Naive thymus-derived CD4-positive, alpha-beta T cell (primary cell): Measurements from ENCODE around the gene SERPINA9. TPM values are rescaled to one million over a fixed set of nuclear protein-coding genes. Genes with fewer than 3 reads are reported as not detected.

ENCODE experiments used
- ATAC-seq: fragments of 150-1000 bp; cut with Tn5 transposase; 2 replicates; pipeline ENCODE4 v1.10.0; 2021; ENCODE audit warnings: mild to moderate bottlenecking, moderate library complexity
- CTCF ChIA-PET: fragments of 350-600 bp; sonication (Branson Sonifier 250); formaldehyde crosslinking; loops from one replicate; lab custom pipeline; 2021; ENCODE audit warnings: antibody characterized with exemption; lab: Charles Lee
- POLR2A ChIA-PET: fragments of 350-600 bp; sonication (Branson Sonifier 250); formaldehyde crosslinking; loops from one replicate; lab custom pipeline; 2021; ENCODE audit warnings: antibody characterized with exemption, inconsistent platforms; lab: Charles Lee
- DNase-seq, 9 donors: peaks; one replicate each; pipeline versions ENCODE4 v3.0.0 to v3.0.0-alpha.2; 2020 to 2022; ENCODE audit warnings: mixed read lengths in 1 of 9
- H3K27ac ChIP-seq: one replicate; pipeline ENCODE4 v1.7.0; 2013; ENCODE audit warnings: mild to moderate bottlenecking, low read depth, low read length, moderate library complexity
- H3K27me3 ChIP-seq, 2 donors: one replicate each; pipeline ENCODE4 v1.7.0; 2013; ENCODE audit warnings: low read length in 2 of 2, mild to moderate bottlenecking in 2 of 2, moderate library complexity in 2 of 2; ENCODE audit not compliant: control insufficient read depth in 2 of 2, insufficient read depth in 2 of 2
- H3K36me3 ChIP-seq, 3 experiments: 1 replicate in 2 of 3; 2 replicates in 1 of 3; pipeline ENCODE4 v1.7.0; 2013; ENCODE audit warnings: low read length in 3 of 3, mild to moderate bottlenecking in 3 of 3, moderate library complexity in 1 of 3; ENCODE audit not compliant: insufficient read depth in 3 of 3, control insufficient read depth in 2 of 3
- H3K4me1 ChIP-seq, 2 donors: one replicate each; pipeline ENCODE4 v1.7.0; 2013; ENCODE audit warnings: low read length in 2 of 2, mild to moderate bottlenecking in 2 of 2, moderate library complexity in 1 of 2; ENCODE audit not compliant: control insufficient read depth in 2 of 2, insufficient read depth in 2 of 2
- H3K4me3 ChIP-seq: 2 replicates; pipeline ENCODE4 v1.7.0; 2013; ENCODE audit warnings: mild to moderate bottlenecking, low read length
- H3K9me3 ChIP-seq, 3 experiments: 1 replicate in 2 of 3; 2 replicates in 1 of 3; pipeline ENCODE4 v1.7.0; 2013; ENCODE audit warnings: low read length in 3 of 3; ENCODE audit not compliant: control insufficient read depth in 2 of 3
- H3K27ac Mint-ChIP-seq, 9 donors: one replicate each; pipeline ENCODE4 v1.8.0; 2020 to 2022; ENCODE audit warnings: mixed read lengths in 9 of 9, mild to moderate bottlenecking in 8 of 9, moderate library complexity in 5 of 9, inconsistent platforms in 2 of 9
- H3K27me3 Mint-ChIP-seq, 5 donors: one replicate each; pipeline ENCODE4 v1.8.0; 2021 to 2022; ENCODE audit warnings: mixed read lengths in 5 of 5, mild to moderate bottlenecking in 1 of 5
- H3K36me3 Mint-ChIP-seq, 5 donors: one replicate each; pipeline ENCODE4 v1.8.0; 2020 to 2022; ENCODE audit warnings: mixed read lengths in 5 of 5, mild to moderate bottlenecking in 3 of 5, inconsistent platforms in 1 of 5
- H3K4me1 Mint-ChIP-seq, 7 donors: one replicate each; pipeline ENCODE4 v1.8.0; 2020 to 2022; ENCODE audit warnings: mixed read lengths in 7 of 7, mild to moderate bottlenecking in 3 of 7, inconsistent platforms in 1 of 7
- H3K4me3 Mint-ChIP-seq, 10 donors: one replicate each; pipeline ENCODE4 v1.8.0; 2020 to 2022; ENCODE audit warnings: mild to moderate bottlenecking in 10 of 10, mixed read lengths in 10 of 10, moderate library complexity in 6 of 10, inconsistent platforms in 2 of 10
- H3K9me3 Mint-ChIP-seq, 11 donors: one replicate each; pipeline ENCODE4 v1.8.0; 2020 to 2022; ENCODE audit warnings: mixed read lengths in 11 of 11, mild to moderate bottlenecking in 4 of 11, inconsistent platforms in 1 of 11, moderate library complexity in 1 of 11
- intact Hi-C, 2 donors: fragments of 100-400 bp; cut with micrococcal nuclease; formaldehyde crosslinking; loops; one replicate each; pipeline ENCODE4 v1.15.1; 2023
- polyA plus RNA-seq, 2 donors: library from polyadenylated mRNA; unstranded; fragments of 300-500 nt; fragmentation: Illumina TruSeq; gene quantifications; one replicate each; pipeline ENCODE4 v1.2.3, GENCODE V29; 2021
- total RNA-seq, 6 experiments: library from RNA in 5 of 6; stranded (reverse) in 5 of 6; gene quantifications; 1 replicate in 5 of 6; 2 replicates in 1 of 6; pipeline ENCODE4 v1.2.3 and lab custom pipeline; 2021 to 2026

SERPINA9 gene
- total and polyA plus RNA-seq, 7 experiments from 2014 or later = not detected

- peaks cover 0 to 4% (median 0%) of the 10 kb centered on the region in 3 experiments for H3K9me3 ChIP-seq
- ChIA-PET CTCF (no interaction called here), POLR2A (no interaction called here)
- Mint-ChIP-seq H3K4me3 (no peak overlapping the region), H3K27me3 (peaks cover 0 to 20% (median 5%) of the 10 kb centered on the region in 5 donors), H3K4me1 (no peaks in the 10 kb centered on the region), H3K36me3 (peaks cover 0 to 8% (median 0%) of the 10 kb centered on the region in 5 donors), H3K9me3 (peaks cover 0 to 17% (median 10%) of the 10 kb centered on the region in 11 donors), H3K27ac (no peak overlapping the region)
- no peaks in the 10 kb centered on the region for H3K27me3 ChIP-seq
- no peak overlapping the region for H3K4me3 ChIP-seq
- no peaks in the 10 kb centered on the region for H3K36me3 ChIP-seq
- DNase-seq (no peak), ATAC-seq (no peak)
- intact Hi-C loops = no loop called here
- H3K4me1 ChIP-seq = no peaks in the 10 kb centered on the region
- H3K27ac ChIP-seq = no peak overlapping the region
Measured at GRCh38 chr14:94473666-94474410, 2.2 kb downstream of the SERPINA9 start.

GRCh38 chr14:94472842-94473241, 3.2 kb downstream of the SERPINA9 start:
- intact Hi-C loops = no loop called here
- H3K36me3 Mint-ChIP-seq = peaks cover 0 to 4% (median 0%) of the 10 kb centered on the region in 5 donors
- DNase-seq (no peak), ATAC-seq (no peak)
- CTCF ChIA-PET = no interaction called here
- H3K4me1 ChIP-seq = no peaks in the 10 kb centered on the region
- POLR2A ChIA-PET = no interaction called here
- peaks cover 0 to 9% (median 5%) of the 10 kb centered on the region in 11 donors for H3K9me3 Mint-ChIP-seq
- H3K4me1 Mint-ChIP-seq = no peaks in the 10 kb centered on the region
- peaks cover 0 to 25% (median 9%) of the 10 kb centered on the region in 5 donors for H3K27me3 Mint-ChIP-seq
- no peak overlapping the region for H3K4me3 ChIP-seq
- H3K36me3 ChIP-seq = no peaks in the 10 kb centered on the region
- no peaks in the 10 kb centered on the region for H3K27me3 ChIP-seq
- H3K27ac Mint-ChIP-seq = no peak overlapping the region
- no peak overlapping the region for H3K27ac ChIP-seq
- no peak overlapping the region for H3K4me3 Mint-ChIP-seq
- H3K9me3 ChIP-seq = no peaks in the 10 kb centered on the region

- no peak for ATAC-seq
- ChIA-PET CTCF (no interaction called here), POLR2A (no interaction called here)
- Histone ChIP-seq H3K27me3 (no peaks in the 10 kb centered on the region), H3K4me3 (no peak overlapping the region), H3K4me1 (no peaks in the 10 kb centered on the region), H3K9me3 (no peaks in the 10 kb centered on the region), H3K27ac (no peak overlapping the region), H3K36me3 (no peaks in the 10 kb centered on the region)
- Mint-ChIP-seq H3K36me3 (peaks cover 0 to 4% (median 0%) of the 10 kb centered on the region in 5 donors), H3K9me3 (peaks cover 0 to 14% (median 6%) of the 10 kb centered on the region in 11 donors), H3K27ac (no peak overlapping the region), H3K27me3 (peaks cover 0 to 42% (median 14%) of the 10 kb centered on the region in 5 donors), H3K4me3 (no peak overlapping the region), H3K4me1 (no peaks in the 10 kb centered on the region)
- intact Hi-C loops = no loop called here
- no peak for DNase-seq
Measured at GRCh38 chr14:94471045-94471444, 5.0 kb downstream of the SERPINA9 start.

GRCh38 chr14:94470311-94470710, 5.7 kb downstream of the SERPINA9 start:
- Mint-ChIP-seq H3K27me3 (peaks cover 0 to 45% (median 14%) of the 10 kb centered on the region in 5 donors), H3K4me1 (no peaks in the 10 kb centered on the region), H3K4me3 (no peak overlapping the region), H3K9me3 (peaks cover 0 to 18% (median 9%) of the 10 kb centered on the region in 11 donors), H3K36me3 (peaks cover 0 to 7% (median 0%) of the 10 kb centered on the region in 5 donors), H3K27ac (no peak overlapping the region)
- no peaks in the 10 kb centered on the region for H3K36me3 ChIP-seq
- H3K27ac ChIP-seq = no peak overlapping the region
- ATAC-seq (no peak), DNase-seq (no peak)
- H3K9me3 ChIP-seq = no peaks in the 10 kb centered on the region
- POLR2A ChIA-PET = no interaction called here
- intact Hi-C loops = no loop called here
- CTCF ChIA-PET = no interaction called here
- no peaks in the 10 kb centered on the region for H3K4me1 ChIP-seq
- H3K27me3 ChIP-seq = no peaks in the 10 kb centered on the region
- H3K4me3 ChIP-seq = no peak overlapping the region

GRCh38 chr14:94469261-94469660, 6.7 kb downstream of the SERPINA9 start:
- H3K4me3 Mint-ChIP-seq = no peak overlapping the region
- no peaks in the 10 kb centered on the region for H3K36me3 ChIP-seq
- DNase-seq (no peak), ATAC-seq (no peak)
- H3K36me3 Mint-ChIP-seq = peaks cover 0 to 7% (median 0%) of the 10 kb centered on the region in 5 donors
- H3K9me3 Mint-ChIP-seq = peaks cover 5 to 22% (median 11%) of the 10 kb centered on the region in 11 donors
- ChIA-PET POLR2A (no interaction called here), CTCF (no interaction called here)
- no peak overlapping the region for H3K4me3 ChIP-seq
- no peaks in the 10 kb centered on the region for H3K27me3 ChIP-seq
- H3K4me1 ChIP-seq = no peaks in the 10 kb centered on the region
- no peak overlapping the region for H3K27ac ChIP-seq
- intact Hi-C loops = no loop called here
- peaks cover 0 to 10% (median 0%) of the 10 kb centered on the region in 3 experiments for H3K9me3 ChIP-seq
- H3K27ac Mint-ChIP-seq = no peak overlapping the region
- no peaks in the 10 kb centered on the region for H3K4me1 Mint-ChIP-seq
- peaks cover 0 to 45% (median 14%) of the 10 kb centered on the region in 5 donors for H3K27me3 Mint-ChIP-seq

GRCh38 chr14:94467728-94468520, 8.1 kb downstream of the SERPINA9 start:
- intact Hi-C loops = no loop called here
- ChIA-PET POLR2A (no interaction called here), CTCF (no interaction called here)
- Histone ChIP-seq H3K4me3 (no peak overlapping the region), H3K9me3 (peaks cover 0 to 10% (median 0%) of the 10 kb centered on the region in 3 experiments), H3K27me3 (no peaks in the 10 kb centered on the region), H3K4me1 (no peaks in the 10 kb centered on the region), H3K36me3 (no peaks in the 10 kb centered on the region), H3K27ac (no peak overlapping the region)
- ATAC-seq = no peak
- Mint-ChIP-seq H3K4me1 (no peaks in the 10 kb centered on the region), H3K4me3 (no peak overlapping the region), H3K36me3 (peaks cover 0 to 7% (median 0%) of the 10 kb centered on the region in 5 donors), H3K27ac (no peak overlapping the region), H3K27me3 (peaks cover 0 to 45% (median 14%) of the 10 kb centered on the region in 5 donors), H3K9me3 (peaks cover 5 to 31% (median 14%) of the 10 kb centered on the region in 11 donors)
- no peak for DNase-seq
